Measurements from ENCODE around the gene MAP1LC3B2. TPM values are rescaled to one million over a fixed set of nuclear protein-coding genes. Genes with fewer than 3 reads are reported as not detected.

Gene MAP1LC3B2
- total RNA-seq, 1 experiment from 2014 or later: 1.5 TPM

GRCh38 chr12:116577154-116577561, 18.0 kb downstream of the MAP1LC3B2 start:
- no peak overlapping the region for H2AK5ac ChIP-seq (ENCODE audit: insufficient read length, low read length)
- no peaks in the 10 kb centered on the region for H3K36me3 Mint-ChIP-seq (ENCODE audit: insufficient read depth in 1 of 3, low read depth in 3 of 3)
- no peak overlapping the region for H3K23ac ChIP-seq (ENCODE audit: insufficient read length, low read depth, low read length)
- no peak overlapping the region for H2BK20ac ChIP-seq (ENCODE audit: low read depth, low read length, poor library complexity, severe bottlenecking)
- H3K9me3 Mint-ChIP-seq: no peaks in the 10 kb centered on the region
- H3K23me2 ChIP-seq (ENCODE audit: insufficient read length, low read depth, low read length, poor library complexity, severe bottlenecking): no peaks in the 10 kb centered on the region
- H3K4me2 ChIP-seq (ENCODE audit: insufficient read depth, insufficient read length, low read length): no peak overlapping the region
- no peak overlapping the region for H2BK15ac ChIP-seq (ENCODE audit: low read depth, low read length)
- no peaks in the 10 kb centered on the region for H4K20me1 ChIP-seq (ENCODE audit: control insufficient read depth, insufficient read depth, insufficient read length)
- H4K5ac ChIP-seq (ENCODE audit: insufficient read length, low read depth, low read length): no peak overlapping the region
- H2AFZ ChIP-seq (ENCODE audit: low read length): no peak overlapping the region
- H3K9me3 ChIP-seq (ENCODE audit: control insufficient read depth, low read depth, low read length): no peaks in the 10 kb centered on the region
- no peak for DNase-seq
- TF ChIP-seq CTCF (conservative IDR thresholded peaks at IDR 0.05): no peak
- H2BK12ac ChIP-seq (ENCODE audit: insufficient read length, low read depth, low read length): no peak overlapping the region
- H3K4me1 ChIP-seq (ENCODE audit: insufficient read depth, low read length): no peaks in the 10 kb centered on the region
- H3K18ac ChIP-seq (ENCODE audit: insufficient read length, low read depth, low read length): no peak overlapping the region
- H3K14ac ChIP-seq (ENCODE audit: insufficient read depth, low read length): no peak overlapping the region
- 0 out of 4 replicates have a peak, but pooled peaks cover 0 to 2% of the 10 kb centered on the region in 2 experiments for H3K4me1 Mint-ChIP-seq
- no peak overlapping the region for H4K8ac ChIP-seq (replicated peaks; ENCODE audit: insufficient read length, low read depth, low read length)
- H2BK120ac ChIP-seq (ENCODE audit: low read depth, low read length, poor library complexity, severe bottlenecking): no peak overlapping the region
- H4K91ac ChIP-seq (ENCODE audit: insufficient read length, low read depth, low read length): no peak overlapping the region
- no CpG with 5 or more reads among the region's 4 CpGs for WGBS (ENCODE audit: extremely low coverage, insufficient read length, low lambda C conversion rate)
- H3K27ac Mint-ChIP-seq: no peak overlapping the region
- no peaks in the 10 kb centered on the region for H3K79me2 ChIP-seq (ENCODE audit: insufficient read depth, low read length)
- no peak overlapping the region for H2BK5ac ChIP-seq (ENCODE audit: insufficient read length, low read length)
- H3K4me3 Mint-ChIP-seq: no peak overlapping the region
- H3T11ph ChIP-seq (ENCODE audit: low read length): no peak overlapping the region
- H3K56ac ChIP-seq (ENCODE audit: insufficient read length, low read depth, low read length): no peak overlapping the region
- no peak overlapping the region for H3K4ac ChIP-seq (ENCODE audit: low read depth, low read length)
- no peaks in the 10 kb centered on the region for H3K79me1 ChIP-seq (ENCODE audit: insufficient read depth, low read depth, low read length, poor library complexity, severe bottlenecking)
- no peak overlapping the region for H3K27ac ChIP-seq (ENCODE audit: insufficient read length, low read depth, low read length)
- H3K27me3 ChIP-seq (ENCODE audit: insufficient read depth, low read length): no peaks in the 10 kb centered on the region
- no peak overlapping the region for H3K9ac ChIP-seq (ENCODE audit: extremely low read depth, insufficient read length, low read length)
- no peaks in the 10 kb centered on the region for H3K27me3 Mint-ChIP-seq (ENCODE audit: low read depth)
